K562 (cell line): ENCODE results near the gene ALDH3B2. TPM values are rescaled to one million over a fixed set of nuclear protein-coding genes. Genes with fewer than 3 reads are reported as not detected.

Experiments
- BCOR ChIP-seq: fragments of 450-650 bp; IDR thresholded peaks from 2 replicates; pipeline ENCODE4 v1.6.1; 2016
- HNRNPLL ChIP-seq: fragments of 200-400 bp; formaldehyde crosslinking; IDR thresholded peaks from 2 replicates; pipeline ENCODE4 v1.6.1; 2017; ENCODE audit warnings: low read length, low read depth, mild to moderate bottlenecking; ENCODE audit not compliant: poor library complexity, severe bottlenecking
- JUND ChIP-seq, 2 experiments: IDR thresholded peaks; 2 replicates in 1 of 2; 3 replicates in 1 of 2; pipeline ENCODE4 v1.6.1; 2011; ENCODE audit warnings: borderline replicate concordance in 2 of 2, low read depth in 2 of 2, low read length in 2 of 2, improper control_type of control experiment in 1 of 2, missing biosample characterization in 1 of 2, missing genetic modification characterization in 1 of 2, missing genetic modification reagents in 1 of 2
- LEF1 ChIP-seq: fragments of 450-650 bp; IDR thresholded peaks from 2 replicates; pipeline ENCODE4 v1.6.1; 2016; ENCODE audit warnings: mild to moderate bottlenecking
- POLR2G ChIP-seq: fragments of 200-400 bp; formaldehyde crosslinking; IDR thresholded peaks from 2 replicates; pipeline ENCODE4 v1.6.1; 2017; ENCODE audit warnings: low read depth, mild to moderate bottlenecking, antibody characterized with exemption, low read length, moderate library complexity
- TEAD4 ChIP-seq, 2 experiments: sonication (generic) in 1 of 2; formaldehyde crosslinking in 1 of 2; IDR thresholded peaks; 2 replicates each; pipeline versions ENCODE4 v1.6.1 to v1.8.0; 2012 to 2022; ENCODE audit warnings: borderline replicate concordance in 1 of 2, inconsistent platforms in 1 of 2, low read length in 1 of 2, mild to moderate bottlenecking in 1 of 2, missing genetic modification reagents in 1 of 2
- polyA plus RNA-seq, 8 experiments: library from polyadenylated mRNA; depleted of rRNA in 4 of 8; stranded (reverse) in 5 of 8; unstranded in 3 of 8; fragments of >200 nt; fragmentation: Nextera tagmentation in 2 of 8; fragmentation: Illumina TruSeq in 1 of 8; extraction: Ambion mirVana in 2 of 8; extraction: Trizol in 1 of 8; gene quantifications; 2 replicates each; pipeline versions ENCODE4 v1.2.1 to v1.2.3, GENCODE V29; 2011 to 2014; ENCODE audit warnings: inconsistent platforms in 1 of 8, missing spikeins in 1 of 8
- total RNA-seq, 7 experiments: library from RNA; depleted of rRNA in 6 of 7; stranded (reverse); fragments of >200 nt in 6 of 7; fragmentation: Illumina TruSeq in 2 of 7; extraction: Trizol in 2 of 7; gene quantifications; 2 replicates each; pipeline versions ENCODE4 v1.2.1 to v1.2.3, GENCODE V29; 2011 to 2021; ENCODE audit warnings: low replicate concordance in 1 of 7
- TF ChIP-seq, protein P1 (sequence below): fragments of 450-650 bp; IDR thresholded peaks from 2 replicates; pipeline ENCODE4 v1.6.1; 2016; ENCODE audit warnings: mild to moderate bottlenecking, moderate library complexity
- TF ChIP-seq, protein P2 (sequence below): fragments of 250-450 bp; sonication (Bioruptor Pico); IDR thresholded peaks from 2 replicates; pipeline ENCODE4 v1.4.0; 2020; ENCODE audit warnings: borderline replicate concordance
- TF ChIP-seq, protein P3 (sequence below): sonication (generic); formaldehyde crosslinking; IDR thresholded peaks from 2 replicates; pipeline ENCODE4 v1.9.0; 2022; ENCODE audit warnings: mild to moderate bottlenecking, missing genetic modification reagents

ALDH3B2 gene
- total and polyA plus RNA-seq, 9 of the 15 experiments (the other 6 are each of a cell fraction or from before 2014, with no cell fraction given) = not detected

DNA sequence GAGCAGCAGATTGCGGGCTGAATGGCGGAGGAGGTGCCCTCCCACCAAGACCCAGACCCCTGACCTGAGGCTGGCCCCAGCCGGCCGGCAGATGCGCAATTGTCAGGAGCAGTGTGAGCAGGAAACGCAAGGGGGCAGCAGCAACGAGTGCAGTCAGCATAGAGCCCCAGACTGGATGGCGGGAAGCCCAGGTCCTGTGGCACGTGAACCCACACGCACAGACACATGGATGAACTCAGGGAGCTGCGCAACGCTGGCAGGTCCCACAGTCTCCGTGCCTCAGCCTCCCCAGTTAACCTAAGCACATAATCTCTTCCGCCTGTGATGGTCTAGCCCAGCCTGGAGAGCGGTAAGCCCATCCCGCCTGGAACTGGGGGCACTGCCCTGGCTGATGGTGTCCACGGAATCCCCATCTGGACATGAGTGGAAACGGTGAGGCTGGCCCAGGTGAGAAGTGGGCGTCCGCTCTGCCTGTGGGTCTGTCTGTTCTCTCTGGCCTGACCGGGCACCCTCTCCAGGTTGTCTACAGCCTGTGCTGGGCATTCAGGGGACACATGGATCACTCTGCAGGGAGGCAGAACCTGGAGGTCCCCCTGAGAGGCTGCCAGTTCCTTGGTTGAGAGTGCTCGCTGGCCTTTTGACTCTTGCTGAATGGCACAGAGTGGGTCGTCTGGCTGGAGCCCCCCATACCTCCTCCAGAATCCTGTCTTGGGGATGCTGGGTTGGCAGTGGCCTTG, 34.2 kb downstream of the ALDH3B2 start (continued):
- TF ChIP-seq, protein P1, sequence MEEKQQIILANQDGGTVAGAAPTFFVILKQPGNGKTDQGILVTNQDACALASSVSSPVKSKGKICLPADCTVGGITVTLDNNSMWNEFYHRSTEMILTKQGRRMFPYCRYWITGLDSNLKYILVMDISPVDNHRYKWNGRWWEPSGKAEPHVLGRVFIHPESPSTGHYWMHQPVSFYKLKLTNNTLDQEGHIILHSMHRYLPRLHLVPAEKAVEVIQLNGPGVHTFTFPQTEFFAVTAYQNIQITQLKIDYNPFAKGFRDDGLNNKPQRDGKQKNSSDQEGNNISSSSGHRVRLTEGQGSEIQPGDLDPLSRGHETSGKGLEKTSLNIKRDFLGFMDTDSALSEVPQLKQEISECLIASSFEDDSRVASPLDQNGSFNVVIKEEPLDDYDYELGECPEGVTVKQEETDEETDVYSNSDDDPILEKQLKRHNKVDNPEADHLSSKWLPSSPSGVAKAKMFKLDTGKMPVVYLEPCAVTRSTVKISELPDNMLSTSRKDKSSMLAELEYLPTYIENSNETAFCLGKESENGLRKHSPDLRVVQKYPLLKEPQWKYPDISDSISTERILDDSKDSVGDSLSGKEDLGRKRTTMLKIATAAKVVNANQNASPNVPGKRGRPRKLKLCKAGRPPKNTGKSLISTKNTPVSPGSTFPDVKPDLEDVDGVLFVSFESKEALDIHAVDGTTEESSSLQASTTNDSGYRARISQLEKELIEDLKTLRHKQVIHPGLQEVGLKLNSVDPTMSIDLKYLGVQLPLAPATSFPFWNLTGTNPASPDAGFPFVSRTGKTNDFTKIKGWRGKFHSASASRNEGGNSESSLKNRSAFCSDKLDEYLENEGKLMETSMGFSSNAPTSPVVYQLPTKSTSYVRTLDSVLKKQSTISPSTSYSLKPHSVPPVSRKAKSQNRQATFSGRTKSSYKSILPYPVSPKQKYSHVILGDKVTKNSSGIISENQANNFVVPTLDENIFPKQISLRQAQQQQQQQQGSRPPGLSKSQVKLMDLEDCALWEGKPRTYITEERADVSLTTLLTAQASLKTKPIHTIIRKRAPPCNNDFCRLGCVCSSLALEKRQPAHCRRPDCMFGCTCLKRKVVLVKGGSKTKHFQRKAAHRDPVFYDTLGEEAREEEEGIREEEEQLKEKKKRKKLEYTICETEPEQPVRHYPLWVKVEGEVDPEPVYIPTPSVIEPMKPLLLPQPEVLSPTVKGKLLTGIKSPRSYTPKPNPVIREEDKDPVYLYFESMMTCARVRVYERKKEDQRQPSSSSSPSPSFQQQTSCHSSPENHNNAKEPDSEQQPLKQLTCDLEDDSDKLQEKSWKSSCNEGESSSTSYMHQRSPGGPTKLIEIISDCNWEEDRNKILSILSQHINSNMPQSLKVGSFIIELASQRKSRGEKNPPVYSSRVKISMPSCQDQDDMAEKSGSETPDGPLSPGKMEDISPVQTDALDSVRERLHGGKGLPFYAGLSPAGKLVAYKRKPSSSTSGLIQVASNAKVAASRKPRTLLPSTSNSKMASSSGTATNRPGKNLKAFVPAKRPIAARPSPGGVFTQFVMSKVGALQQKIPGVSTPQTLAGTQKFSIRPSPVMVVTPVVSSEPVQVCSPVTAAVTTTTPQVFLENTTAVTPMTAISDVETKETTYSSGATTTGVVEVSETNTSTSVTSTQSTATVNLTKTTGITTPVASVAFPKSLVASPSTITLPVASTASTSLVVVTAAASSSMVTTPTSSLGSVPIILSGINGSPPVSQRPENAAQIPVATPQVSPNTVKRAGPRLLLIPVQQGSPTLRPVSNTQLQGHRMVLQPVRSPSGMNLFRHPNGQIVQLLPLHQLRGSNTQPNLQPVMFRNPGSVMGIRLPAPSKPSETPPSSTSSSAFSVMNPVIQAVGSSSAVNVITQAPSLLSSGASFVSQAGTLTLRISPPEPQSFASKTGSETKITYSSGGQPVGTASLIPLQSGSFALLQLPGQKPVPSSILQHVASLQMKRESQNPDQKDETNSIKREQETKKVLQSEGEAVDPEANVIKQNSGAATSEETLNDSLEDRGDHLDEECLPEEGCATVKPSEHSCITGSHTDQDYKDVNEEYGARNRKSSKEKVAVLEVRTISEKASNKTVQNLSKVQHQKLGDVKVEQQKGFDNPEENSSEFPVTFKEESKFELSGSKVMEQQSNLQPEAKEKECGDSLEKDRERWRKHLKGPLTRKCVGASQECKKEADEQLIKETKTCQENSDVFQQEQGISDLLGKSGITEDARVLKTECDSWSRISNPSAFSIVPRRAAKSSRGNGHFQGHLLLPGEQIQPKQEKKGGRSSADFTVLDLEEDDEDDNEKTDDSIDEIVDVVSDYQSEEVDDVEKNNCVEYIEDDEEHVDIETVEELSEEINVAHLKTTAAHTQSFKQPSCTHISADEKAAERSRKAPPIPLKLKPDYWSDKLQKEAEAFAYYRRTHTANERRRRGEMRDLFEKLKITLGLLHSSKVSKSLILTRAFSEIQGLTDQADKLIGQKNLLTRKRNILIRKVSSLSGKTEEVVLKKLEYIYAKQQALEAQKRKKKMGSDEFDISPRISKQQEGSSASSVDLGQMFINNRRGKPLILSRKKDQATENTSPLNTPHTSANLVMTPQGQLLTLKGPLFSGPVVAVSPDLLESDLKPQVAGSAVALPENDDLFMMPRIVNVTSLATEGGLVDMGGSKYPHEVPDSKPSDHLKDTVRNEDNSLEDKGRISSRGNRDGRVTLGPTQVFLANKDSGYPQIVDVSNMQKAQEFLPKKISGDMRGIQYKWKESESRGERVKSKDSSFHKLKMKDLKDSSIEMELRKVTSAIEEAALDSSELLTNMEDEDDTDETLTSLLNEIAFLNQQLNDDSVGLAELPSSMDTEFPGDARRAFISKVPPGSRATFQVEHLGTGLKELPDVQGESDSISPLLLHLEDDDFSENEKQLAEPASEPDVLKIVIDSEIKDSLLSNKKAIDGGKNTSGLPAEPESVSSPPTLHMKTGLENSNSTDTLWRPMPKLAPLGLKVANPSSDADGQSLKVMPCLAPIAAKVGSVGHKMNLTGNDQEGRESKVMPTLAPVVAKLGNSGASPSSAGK = peak; percentile 97
- TF ChIP-seq TEAD4 (IDR thresholded peaks at IDR 0.05; ENCODE audit: low read length) = no peak
- peak; percentile 66; the same call in 1 of the 2 replicates for TF ChIP-seq TEAD4 (CRISPR knock-in tag; IDR thresholded peaks at IDR 0.05; ENCODE audit: borderline replicate concordance)
- TF ChIP-seq JUND (IDR thresholded peaks at IDR 0.05; ENCODE audit: borderline replicate concordance, low read depth, low read length) = peak; percentile 22; the same call in 1 of the 2 replicates
- TF ChIP-seq JUND (tag; IDR thresholded peaks at IDR 0.05; ENCODE audit: borderline replicate concordance, low read depth, low read length) = no peak
- peak; percentile 50 for TF ChIP-seq HNRNPLL
- TF ChIP-seq, protein P2, sequence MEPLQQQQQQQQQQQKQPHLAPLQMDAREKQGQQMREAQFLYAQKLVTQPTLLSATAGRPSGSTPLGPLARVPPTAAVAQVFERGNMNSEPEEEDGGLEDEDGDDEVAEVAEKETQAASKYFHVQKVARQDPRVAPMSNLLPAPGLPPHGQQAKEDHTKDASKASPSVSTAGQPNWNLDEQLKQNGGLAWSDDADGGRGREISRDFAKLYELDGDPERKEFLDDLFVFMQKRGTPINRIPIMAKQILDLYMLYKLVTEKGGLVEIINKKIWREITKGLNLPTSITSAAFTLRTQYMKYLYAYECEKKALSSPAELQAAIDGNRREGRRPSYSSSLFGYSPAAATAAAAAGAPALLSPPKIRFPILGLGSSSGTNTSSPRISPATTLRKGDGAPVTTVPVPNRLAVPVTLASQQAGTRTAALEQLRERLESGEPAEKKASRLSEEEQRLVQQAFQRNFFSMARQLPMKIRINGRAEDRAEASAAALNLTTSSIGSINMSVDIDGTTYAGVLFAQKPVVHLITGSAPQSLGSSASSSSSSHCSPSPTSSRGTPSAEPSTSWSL (CRISPR knock-in tag) = no peak
- 0 out of 2 replicates have a peak, but pooled peaks have one; percentile 41 for TF ChIP-seq BCOR
- 0 out of 2 replicates have a peak, but pooled peaks have one; percentile 3 for TF ChIP-seq POLR2G
- TF ChIP-seq, protein P3, sequence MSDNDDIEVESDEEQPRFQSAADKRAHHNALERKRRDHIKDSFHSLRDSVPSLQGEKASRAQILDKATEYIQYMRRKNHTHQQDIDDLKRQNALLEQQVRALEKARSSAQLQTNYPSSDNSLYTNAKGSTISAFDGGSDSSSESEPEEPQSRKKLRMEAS (CRISPR knock-in tag) = peak; percentile 96
- TF ChIP-seq LEF1 = 0 out of 2 replicates have a peak, but pooled peaks have one; percentile 30
